Subcutaneous adipose tissue (tissue), 4 donors: Measurements from ENCODE around the gene SMG6. TPM values are rescaled to one million over a fixed set of nuclear protein-coding genes. Genes with fewer than 3 reads are reported as not detected.

Source experiments
- total RNA-seq, 4 donors: library from RNA; depleted of rRNA; stranded (reverse); fragments of >200 nt; gene quantifications; one replicate each; pipeline ENCODE4 v1.1.0, GENCODE V29; 2016
- TF ChIP-seq, protein P1 (sequence below): fragments of 450-650 bp; IDR thresholded peaks from one replicate; pipeline ENCODE4 v1.5.1; 2016; ENCODE audit warnings: low read depth, mild to moderate bottlenecking, control low read depth, antibody characterized with exemption, moderate library complexity

SMG6 gene
- total RNA-seq, 4 donors from 2014 or later = 14.5 to 50.7 (median 19.4) TPM

DNA sequence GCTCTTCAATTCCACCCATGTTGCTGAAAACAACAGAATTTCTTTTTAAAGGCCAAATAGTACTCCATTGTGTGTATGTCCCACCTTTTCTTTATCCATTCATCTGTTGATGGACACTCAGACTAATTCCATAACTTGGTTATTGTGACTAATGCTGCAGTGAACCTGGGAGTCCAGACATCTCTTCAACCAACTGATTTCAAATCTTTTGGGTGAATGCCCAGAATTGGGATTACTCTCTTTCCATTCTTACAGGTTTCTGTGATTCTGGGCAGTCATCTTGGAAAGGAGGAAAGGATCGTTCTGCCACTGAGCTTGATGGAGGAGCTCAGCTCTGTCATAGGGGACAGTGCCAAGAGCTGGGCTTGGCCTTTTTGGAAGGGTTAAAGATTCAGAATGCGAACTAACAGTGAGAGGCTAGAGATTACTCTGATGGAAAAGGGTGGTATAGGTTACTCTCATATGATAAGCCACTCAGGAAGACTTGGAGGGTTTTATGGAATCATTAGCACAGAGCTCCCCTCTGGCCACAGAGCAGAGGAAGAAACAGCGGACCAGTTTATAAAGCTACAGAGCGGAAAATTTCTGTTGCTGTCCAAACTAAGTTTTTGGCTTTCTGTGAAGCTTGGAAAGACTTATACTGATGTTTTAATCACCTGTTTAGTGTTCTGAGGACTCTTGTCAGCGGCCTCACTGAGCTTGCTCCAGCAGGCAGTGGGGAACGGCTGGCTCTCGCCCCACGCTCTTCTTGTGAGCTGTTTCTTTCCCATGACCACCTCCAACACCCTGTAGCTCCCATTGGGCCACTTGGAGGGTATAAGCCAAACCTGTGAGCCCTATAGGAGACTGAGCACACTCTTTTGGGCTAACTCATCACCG, 200.4 kb downstream of the SMG6 start:
- TF ChIP-seq, protein P1, sequence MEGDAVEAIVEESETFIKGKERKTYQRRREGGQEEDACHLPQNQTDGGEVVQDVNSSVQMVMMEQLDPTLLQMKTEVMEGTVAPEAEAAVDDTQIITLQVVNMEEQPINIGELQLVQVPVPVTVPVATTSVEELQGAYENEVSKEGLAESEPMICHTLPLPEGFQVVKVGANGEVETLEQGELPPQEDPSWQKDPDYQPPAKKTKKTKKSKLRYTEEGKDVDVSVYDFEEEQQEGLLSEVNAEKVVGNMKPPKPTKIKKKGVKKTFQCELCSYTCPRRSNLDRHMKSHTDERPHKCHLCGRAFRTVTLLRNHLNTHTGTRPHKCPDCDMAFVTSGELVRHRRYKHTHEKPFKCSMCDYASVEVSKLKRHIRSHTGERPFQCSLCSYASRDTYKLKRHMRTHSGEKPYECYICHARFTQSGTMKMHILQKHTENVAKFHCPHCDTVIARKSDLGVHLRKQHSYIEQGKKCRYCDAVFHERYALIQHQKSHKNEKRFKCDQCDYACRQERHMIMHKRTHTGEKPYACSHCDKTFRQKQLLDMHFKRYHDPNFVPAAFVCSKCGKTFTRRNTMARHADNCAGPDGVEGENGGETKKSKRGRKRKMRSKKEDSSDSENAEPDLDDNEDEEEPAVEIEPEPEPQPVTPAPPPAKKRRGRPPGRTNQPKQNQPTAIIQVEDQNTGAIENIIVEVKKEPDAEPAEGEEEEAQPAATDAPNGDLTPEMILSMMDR = no peak

DNA sequence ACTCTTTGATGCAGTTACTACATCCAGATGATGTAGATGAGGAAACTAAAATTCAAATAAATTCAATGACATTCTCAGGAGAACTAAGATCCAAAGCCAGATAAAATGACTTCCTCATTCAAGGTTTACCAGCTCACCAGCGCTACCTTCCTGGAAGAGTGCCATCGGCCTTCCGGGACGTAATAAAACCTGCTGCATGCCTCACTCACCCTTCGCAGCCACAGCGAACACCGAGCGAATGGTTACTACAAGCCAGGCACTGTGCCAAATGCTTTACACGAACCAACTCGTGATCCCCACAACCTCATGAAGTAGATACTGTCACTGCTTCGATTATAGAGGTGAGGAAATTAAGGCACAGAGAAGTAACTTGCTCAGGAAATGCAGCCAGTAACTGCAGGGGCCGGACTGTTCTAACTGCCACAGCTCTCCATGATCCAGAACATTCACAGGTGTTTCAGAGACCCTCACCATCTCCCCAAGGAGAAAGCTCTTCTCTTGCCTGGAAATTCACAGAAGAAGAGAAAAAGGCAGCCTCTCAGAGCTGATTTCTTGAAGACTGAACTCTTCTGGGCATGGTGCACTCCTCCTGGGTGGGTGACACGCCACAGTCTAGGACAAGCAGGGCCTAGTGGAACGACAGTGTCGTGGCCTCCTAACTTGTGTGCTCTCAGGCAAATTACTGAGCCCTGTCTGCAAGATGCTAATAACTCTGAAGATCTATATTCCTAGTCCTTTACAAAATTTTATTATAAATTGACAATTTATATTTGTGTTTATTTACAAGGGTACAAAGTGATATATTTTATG, 201.9 kb downstream of the SMG6 start:
- TF ChIP-seq, protein P1 = no peak

DNA sequence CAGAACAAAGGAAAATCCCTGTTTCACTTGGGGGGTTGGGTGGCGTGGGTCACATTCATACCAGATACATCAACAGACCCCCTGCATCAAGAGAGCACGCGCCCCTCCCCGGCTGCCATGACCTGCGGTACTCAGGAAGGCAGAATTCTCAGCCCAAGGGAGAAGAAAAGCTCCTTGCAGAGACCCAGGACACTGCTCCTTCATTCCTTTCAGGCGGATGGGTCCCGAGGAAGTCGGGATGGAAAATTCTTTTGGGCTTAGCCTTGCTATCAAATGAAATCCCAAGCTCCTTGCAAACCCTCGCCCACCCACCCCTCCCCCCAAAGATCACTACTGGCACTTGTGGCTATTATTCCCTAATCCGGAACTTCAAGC, 208.1 kb downstream of the SMG6 start:
- TF ChIP-seq, protein P1 = no peak

DNA sequence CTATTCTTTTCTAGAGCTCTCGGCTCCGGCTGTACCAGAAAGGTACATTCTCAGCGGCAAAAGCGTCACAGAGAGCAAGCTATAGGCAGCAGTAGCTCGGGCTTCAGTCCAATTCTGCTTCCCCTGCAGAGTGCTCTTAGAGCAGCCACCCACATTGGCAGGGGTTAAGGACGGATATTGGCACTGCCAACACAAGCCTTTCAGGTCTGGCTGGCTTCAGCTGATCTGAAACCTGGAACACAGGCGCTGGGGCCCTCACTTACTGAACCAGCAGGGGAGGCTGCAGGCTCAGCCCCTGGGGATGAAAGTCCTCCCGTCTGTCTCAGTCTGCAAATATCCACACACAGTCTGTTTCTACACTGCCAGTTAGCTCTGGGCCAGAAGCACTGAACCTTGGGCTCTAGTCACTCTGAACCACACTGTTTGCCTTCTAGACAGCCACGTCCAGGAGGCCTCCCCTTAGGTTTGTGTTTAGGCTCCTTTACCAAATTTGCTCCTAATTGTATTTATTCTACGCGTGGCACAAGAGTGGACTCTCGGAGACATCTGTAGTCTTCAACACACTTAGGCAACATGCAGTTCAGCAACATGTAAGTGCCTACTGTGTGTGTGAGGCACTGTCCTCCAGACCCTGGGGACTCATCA, 208.6 kb downstream of the SMG6 start:
- TF ChIP-seq, protein P1 = no peak

DNA sequence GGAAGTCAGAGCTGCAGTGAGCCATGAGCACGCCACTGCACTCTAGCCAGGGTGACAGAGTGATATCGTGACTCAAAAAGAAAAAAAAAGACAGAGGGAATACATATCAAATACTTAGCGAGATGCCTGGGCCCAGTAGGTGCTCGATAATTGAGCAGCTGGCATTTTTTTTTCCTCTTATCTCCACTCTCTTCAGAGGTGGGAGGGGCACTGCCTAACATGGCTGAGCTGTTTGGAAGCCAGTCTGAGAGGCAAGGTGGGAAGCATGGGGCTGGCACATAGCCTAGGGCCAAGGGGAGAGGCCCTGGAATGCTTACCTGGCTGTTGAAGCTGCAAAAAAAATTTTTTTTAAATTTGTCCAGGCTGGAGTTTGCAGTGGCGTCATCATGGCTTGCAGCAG, 210.2 kb downstream of the SMG6 start:
- TF ChIP-seq, protein P1 = no peak

DNA sequence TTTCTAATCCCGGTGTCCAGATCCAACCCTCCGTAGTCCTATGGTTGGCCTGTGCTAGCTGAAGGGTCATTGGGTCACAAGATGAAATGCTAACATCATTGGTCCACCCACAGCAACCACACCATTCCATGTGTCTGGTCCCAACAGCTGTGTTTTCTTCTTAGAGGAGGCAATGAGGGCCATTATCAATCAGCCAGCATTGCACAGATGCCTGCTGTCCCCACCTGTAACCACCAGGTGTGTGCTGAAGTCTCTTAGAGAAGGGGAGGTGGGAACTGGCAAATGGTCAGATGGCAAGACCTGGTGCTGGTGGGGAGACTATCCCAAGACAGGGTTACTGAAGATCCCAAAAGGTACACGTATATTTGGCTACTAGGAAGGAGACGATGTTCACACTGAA, 211.3 kb downstream of the SMG6 start:
- TF ChIP-seq, protein P1 = no peak
